ENCODE data around the gene PTH2. TPM values are rescaled to one million over a fixed set of nuclear protein-coding genes. Genes with fewer than 3 reads are reported as not detected.

Gene PTH2
- total and polyA plus RNA-seq, 2 of the 8 experiments (the other 6 are each of a cell fraction or from before 2014, with no cell fraction given): not detected

DNA sequence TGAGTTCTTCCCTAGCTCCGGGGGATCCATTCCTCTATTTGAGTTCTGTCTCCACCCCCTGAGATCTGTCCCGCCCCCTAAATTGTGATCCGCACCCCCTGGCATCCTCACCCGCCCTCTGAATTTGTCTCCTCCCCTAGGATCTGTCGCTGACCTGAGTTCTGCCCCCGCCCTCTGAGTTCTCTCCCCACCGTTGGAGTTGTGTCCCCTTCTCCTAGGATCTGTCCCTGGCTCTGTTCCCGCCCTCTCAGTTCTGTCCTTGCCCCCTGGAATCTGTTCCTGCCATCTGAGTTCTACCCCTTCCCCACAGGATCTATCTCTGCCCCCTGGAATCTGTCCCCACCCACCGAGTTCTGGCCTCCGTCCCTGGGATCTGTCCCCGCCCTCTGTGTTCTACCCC is 19.1 kb upstream of the PTH2 start (continued):
- TF ChIP-seq CEBPB (IDR thresholded peaks at IDR 0.05; ENCODE audit: low read depth, low read length) (no peak), RBBP5 (IDR thresholded peaks at IDR 0.05; ENCODE audit: borderline replicate concordance, low read depth, low read length) (no peak), CTBP2 (IDR thresholded peaks at IDR 0.05; ENCODE audit: borderline replicate concordance, insufficient read depth, insufficient read length, low read length) (no peak), ZNF274 (IDR thresholded peaks at IDR 0.05; ENCODE audit: borderline replicate concordance, extremely low read depth, low read length) (no peak), BRCA1 (IDR thresholded peaks at IDR 0.05; ENCODE audit: low read depth, low read length) (no peak)
- TF ChIP-seq, protein P1, sequence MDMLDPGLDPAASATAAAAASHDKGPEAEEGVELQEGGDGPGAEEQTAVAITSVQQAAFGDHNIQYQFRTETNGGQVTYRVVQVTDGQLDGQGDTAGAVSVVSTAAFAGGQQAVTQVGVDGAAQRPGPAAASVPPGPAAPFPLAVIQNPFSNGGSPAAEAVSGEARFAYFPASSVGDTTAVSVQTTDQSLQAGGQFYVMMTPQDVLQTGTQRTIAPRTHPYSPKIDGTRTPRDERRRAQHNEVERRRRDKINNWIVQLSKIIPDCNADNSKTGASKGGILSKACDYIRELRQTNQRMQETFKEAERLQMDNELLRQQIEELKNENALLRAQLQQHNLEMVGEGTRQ (IDR thresholded peaks at IDR 0.05; ENCODE audit: low read length): no peak
